GM19035 (cell line): ENCODE data around the gene DYRK3.

Experiments
- ATAC-seq: cut with Tn5 transposase; IDR thresholded peaks from one replicate; pipeline ENCODE4 v1.9.1; 2021; ENCODE audit not compliant: unreplicated experiment

DYRK3 gene

DNA sequence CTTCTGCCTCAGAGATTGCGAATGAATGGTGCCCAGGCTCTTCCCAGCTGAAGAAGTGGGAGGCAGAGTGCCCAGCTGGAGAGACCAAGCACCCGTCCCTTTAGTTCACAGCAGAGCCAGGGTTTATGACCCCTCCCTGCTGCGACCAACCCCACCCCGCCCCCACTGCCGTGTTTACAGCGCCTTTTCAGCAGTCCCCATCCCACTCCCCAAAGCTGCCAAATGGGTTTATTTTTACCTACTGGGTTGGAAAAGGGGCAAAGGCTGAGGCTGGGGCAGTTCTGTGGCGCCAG is 23.6 kb downstream of the DYRK3 start:
- no peak for ATAC-seq

DNA sequence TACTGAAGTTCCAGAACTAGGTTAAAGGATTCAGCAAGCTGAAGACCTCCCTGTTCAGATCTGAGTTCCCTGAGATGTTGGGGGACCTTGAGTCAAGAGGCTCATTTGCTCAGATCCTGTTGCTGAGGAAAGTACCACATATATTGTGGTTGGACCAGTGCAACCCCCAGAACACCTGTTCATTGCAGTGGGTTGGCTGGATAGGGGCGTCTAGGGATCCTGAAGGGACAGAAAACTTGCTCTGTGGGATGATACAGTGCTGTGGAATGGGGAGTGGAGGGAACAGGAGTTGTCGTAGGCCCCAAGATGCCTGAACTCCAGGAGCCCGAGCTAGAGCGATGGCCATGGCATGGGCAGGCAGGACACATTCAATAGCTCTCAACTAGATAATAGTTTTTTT is 24.8 kb downstream of the DYRK3 start:
- no peak for ATAC-seq

DNA sequence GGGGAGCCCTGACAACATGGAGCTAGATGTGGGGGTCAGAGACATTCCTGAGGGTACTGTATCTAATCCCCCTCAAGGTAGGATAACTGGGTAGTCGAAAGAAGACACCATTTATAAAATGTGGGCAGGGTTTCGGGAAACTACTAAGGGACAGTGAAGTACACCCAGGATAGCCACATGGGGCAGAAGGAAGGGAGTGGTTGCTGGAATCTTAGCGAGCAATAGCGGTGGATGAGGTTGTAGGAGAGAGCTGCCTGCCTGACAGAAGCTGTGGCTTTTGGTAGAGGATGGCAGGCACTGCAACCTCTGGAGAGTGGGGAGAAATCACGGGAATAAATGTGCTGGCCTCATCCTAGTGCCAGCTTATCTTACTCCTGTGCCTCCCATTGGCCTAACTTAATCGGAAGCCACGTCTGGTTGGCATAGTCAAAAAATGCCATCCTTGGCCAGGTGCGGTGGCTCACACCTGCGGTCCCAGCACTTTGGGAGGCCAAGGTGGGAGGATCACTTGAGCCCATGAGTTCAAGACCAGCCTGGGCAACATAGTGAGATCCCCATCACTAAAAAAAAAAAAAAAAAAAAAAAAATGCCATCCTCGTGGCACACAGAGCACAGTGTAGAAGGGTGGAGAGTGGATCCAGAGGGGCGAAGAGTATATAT is 26.0 kb downstream of the DYRK3 start:
- no peak for ATAC-seq

DNA sequence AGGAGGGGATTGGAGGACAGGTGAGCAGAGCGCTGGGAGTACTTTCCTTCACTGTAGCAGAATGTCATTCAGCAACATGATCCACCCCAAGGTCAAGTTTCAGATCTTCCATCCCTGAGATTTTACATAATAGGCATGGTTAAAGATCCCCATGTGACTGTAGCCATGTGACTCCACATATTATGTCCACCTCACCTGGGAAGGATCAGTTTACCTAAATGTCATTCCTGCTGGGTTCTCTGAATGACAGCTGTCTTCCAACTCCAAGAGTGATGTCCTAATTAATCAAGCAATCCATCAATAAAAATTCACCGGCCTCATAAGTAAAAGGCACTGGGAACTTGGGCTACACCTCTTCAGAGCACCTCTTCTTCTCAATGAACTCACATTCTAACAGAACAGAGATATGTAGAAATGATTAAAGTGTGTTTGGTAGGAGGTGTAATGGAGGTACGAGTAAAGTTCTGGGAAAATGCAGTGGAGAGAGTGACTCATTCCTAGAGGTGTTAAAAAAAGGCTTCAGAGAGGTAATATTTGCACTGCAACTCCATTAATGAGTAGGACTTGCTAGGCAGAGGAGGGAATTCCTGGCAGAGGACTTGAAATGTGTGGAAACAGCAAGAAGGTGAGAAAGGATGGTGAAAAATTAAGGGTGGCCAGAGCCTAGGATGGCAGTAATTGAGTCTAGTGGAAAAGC is 27.2 kb downstream of the DYRK3 start:
- no peak for ATAC-seq

DNA sequence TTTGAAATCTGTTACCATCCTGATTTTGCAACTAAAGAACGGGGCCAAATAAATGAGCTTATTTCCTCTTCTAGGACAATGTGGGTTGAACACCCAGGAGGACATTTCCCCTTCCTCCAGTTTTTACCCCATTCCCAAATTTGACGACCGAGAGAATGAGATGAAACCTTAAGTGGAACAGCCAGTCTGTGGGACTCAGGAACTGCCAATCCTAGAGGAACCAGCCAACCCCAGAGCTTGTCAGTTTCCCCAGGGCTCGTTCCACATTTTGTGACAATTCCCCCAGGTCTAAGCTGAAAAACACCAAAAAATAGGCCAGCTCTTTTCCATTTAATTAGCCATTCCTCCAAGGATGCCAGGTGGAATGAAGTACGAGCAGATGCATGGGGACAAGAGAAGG is 28.0 kb downstream of the DYRK3 start:
- ATAC-seq, result no peak

DNA sequence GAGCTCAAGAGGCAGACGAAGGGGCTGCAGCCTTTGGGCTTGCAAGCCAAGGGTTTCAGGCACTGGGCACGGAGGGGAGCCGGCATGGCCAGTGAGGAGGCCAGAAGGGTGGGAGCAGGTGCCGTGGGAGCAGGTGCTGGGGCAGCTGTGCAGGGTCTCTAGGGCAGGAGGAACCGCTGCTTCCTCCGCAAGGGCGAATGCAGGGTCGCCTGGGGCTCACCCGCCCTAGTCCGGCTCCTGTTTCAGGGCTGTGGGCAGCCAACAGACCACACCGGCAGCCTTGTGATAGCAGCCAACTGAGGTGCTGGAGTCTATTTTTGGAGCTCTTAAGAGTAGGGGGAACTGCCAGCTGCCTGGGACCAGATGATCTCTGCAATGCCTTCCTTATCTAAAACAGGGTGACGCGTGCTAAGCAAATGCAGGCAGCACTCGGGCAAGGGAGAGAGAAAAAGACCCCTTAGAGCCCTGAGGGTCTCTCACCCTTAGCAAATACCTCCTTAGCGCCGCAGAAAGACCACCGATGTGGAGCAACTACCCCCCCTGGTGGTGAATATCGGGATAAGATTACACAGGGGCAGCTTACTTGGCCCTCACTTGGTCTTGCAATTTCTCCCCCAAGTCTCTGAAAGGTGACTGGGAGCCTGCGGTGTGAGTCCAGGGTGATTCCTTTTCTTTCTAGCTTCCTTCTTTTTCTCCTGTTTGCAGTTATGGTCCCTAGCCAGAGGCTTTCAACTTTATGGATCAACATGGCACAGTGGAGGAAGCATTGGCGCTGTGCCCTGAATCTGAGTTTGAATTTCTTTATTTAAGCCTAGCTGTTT is 28.7 kb downstream of the DYRK3 start:
- peak; percentile 64 for ATAC-seq

DNA sequence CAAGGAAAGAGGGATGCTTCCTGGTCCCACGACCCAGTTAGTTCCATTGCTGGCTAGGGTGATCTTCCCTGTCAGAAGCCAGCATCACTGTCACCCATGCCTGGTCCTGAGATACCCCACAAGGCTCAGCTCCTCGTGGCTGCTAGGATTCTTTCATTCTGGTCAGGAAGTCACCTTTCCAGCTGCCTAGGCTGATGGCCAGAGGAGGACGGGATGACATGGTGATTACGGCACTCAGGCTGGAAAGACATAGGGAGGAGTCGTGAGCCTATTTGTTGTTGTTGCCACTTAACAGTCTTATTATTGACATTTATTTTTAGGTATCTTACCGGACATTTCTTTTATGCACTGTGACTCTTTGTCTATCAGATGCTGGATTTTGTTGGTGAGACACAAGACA is 29.4 kb downstream of the DYRK3 start:
- ATAC-seq, result no peak

DNA sequence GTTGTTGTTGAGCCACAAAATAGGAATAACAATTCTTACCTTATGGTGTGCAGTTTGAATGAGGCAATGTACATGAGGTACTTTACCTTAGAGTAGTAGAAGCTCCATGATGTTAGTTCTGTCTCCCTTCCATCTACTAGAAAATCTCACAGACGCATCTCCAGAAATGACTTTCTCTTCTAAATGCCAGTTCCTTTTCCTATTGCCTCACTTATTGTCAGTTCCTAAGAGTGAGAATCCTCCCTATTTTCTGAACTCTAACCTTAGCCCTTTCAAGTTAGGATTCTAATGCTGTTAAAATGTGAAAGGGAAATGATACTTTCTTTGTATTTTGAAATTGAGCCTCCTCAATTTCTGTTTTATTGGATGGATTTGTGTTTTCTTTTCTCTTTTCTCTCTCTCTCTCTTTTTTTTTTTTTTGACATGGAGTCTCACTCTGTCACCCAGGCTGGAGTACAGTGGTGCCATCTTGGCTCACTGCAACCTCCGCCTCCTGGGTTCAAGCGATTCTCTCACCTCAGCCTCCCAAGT is 30.8 kb downstream of the DYRK3 start:
- no peak for ATAC-seq

DNA sequence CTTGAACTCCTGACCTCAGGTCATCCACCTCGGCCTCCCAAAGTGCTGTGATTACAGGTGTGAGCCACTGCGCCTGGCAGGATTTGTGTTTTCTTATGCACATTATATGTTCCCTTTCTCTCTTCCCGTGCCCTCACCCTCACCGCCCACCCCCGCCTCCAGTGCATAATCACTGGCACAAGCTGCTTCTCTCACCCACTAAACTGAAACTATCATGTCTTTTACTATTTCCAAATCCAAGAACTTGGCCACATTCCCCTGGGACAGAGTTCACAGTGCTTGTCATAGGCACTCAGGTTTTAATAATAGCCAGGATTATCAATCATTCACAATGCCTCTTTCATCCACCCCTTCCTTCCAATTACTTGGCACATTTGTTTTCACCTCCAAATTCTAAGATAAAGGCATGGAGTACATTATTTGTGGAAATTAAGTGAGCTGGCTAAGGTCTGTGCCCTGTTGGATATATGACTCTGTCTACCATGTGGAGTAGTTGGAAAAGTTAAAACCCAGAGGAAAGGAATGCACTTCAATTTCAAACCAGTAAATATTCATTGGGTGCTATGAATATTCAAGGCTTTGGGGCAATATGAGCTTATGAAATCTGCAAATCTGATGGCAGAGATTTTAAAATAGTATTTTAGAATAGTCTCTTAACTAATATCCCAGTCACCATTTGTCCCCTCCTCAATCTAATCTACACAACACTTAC is 31.8 kb downstream of the DYRK3 start:
- ATAC-seq, result no peak

DNA sequence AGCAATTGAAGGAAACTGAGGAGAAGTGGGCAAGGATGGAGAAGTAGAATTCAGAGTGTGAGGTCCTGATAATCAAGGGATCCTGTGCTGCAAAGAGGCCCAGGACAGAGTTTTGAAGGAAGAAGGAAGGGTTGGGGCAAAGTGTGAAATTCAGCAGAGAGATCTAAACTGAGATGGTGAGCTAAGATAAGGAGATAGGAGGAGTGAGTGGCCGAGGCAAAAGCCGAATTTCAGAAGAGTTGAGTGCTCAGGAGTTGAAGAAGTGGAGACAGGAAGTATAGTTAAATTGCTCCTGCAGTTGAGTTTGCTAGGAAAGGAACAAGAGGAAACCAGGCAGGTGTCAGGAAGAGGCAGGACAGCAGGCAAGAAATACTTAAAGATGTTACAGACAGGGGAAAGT is 33.0 kb downstream of the DYRK3 start:
- no peak for ATAC-seq

DNA sequence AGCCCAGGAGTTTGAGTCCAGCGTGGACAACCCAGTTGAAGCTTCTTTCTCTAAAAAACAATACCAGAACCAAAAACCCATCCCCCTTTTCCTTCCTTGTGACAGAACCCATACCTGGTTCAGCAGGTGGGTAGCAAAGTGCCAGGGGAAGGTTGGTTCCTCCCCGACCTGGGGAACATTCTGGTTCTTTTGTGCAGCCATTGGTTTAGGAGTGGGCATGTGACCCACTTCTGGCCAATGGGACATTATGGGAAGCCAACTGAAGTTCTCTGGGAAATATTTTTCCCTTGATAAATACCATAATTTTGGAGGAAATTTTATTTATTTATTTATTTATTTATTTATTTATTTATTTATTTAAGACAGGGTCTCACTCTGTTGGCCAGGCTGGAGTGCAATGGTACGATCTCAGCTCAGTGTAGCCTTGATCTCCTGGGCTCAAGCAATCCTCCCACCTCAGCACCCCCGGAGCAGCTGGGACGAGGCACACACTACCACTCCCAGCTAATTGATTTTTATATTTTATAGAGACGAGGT is 33.6 kb downstream of the DYRK3 start:
- ATAC-seq, result no peak

DNA sequence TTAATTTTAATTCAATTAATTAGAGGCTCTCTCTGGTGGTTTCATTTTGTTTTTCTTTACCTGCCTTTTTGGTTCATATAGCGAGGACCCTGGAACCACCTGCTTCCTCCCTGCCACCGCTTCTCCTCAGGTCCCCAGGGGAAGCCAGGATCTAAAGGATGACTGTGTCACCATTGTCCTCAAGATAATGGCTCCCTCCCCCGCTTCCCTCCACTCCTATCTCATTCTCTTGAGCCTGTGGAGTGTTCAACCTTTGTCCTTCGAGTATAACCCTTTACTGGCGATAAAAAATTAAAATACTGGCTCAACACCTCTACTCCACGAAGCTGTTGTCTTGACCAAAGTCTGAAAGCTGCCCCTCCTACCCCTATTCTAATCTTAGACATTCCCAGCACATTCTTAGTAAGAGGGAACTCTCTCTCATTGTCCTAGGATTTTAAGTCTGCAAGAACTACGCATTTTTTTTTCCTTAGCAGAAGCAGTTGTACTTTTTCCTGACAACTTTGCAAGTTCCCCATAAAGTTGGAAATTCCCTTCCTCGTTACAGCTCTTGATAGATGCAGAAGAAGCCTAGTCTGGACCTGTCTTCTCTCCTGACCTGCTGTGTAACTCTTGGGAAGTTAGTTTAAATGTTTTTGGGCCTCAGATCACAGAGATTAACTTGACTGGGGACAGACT is 36.8 kb downstream of the DYRK3 start:
- no peak for ATAC-seq

DNA sequence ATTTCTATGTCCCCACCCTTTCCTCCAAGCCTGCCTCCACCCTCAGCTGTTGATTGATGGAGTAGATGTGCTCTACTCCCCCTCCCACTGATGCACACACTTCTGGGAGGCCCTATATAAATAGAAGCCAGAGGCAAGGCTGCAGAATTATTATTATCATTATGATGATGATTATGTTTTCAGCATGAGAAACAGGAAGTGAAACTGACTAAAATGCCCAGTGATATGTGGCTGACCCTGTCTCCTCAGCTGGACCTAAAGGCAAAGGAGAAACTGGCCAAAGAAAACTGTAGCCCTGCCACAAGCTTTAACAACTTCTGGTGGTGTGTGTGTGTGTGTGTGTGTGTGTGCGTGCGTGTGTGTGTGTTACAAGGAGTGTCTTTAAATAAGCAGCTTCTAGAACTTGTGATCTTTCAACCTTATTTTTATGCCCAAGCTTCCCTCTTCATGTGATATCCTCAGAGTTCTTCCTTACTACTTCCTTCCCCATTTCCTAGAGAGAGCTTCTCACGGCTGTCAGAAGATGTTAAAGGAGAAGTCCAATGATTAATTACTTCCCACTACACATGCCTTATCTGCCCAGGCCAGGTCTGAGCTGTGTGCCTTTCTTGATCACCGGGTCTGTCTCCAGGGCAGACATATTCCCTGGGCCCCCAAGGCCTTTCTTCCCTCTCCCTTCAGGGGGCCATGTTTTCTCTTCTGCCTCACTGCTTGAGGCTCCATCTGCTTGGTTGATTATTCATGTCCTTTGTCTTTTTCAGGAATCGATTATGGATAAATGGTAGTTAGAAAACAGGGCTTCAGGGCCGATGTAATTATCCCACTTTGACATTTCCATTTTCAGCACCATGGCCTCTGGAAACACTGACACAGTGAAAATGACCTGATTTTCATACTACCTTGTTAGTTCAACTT is 37.8 kb downstream of the DYRK3 start:
- ATAC-seq, result no peak

DNA sequence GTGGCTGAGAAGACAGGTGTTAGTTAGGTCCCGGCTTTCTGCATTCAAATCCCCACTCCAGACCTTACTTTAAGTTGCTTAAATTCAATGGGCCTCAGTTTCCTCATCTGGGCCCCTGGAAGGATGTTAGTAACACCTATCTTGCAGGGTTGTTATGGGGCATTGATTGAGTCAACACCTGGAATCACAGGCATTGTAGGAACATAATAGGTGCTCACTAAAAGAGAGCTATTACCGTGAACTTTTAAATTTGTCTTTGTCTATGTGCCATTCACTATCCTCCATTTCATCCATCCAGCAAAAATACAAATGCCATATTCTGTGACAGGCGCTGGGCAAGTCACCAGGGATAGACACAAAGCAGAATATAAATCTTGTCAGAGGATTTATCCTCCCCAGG is 38.9 kb downstream of the DYRK3 start:
- ATAC-seq, result no peak

DNA sequence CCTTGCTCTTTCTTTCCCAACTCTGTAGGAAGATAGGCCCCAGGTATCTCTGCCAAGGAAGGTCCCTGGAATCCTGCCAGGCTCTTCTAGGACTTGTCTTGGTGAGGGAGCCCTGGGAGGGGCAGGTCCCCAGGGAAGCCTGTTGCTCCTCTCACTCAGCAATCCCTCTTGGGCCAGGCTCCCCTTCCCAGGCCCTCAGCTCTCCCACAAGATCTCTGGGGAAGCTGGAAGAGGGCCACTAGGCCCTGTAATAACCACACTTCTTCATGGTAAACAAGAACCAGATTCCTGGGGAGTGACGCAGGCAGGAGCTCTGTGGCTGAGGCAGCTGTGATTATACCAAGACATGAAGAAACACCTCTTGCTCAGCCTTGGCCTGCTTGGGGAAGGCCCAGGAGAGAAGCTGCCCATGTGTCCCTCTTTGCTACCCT is 39.4 kb downstream of the DYRK3 start:
- ATAC-seq, result no peak

DNA sequence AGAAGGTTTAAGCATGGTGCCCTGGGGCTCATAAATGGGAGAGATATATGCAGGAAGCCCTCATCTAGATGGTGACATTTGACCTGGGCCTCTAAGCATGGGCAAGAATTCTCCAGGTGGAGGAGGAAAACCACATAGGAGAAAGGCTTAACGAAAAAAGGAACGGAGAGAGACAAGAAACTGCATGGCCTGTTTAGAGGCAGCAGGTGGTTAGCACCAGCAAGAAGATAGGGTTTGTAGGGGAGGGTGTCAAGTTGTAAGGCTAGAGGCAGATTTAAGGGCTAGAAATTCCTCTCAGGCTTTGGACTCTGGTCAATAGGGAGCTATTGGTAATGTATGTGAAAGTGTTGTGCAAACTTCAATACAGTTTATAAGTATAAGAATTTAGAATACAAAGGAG is 41.2 kb downstream of the DYRK3 start:
- no peak for ATAC-seq

DNA sequence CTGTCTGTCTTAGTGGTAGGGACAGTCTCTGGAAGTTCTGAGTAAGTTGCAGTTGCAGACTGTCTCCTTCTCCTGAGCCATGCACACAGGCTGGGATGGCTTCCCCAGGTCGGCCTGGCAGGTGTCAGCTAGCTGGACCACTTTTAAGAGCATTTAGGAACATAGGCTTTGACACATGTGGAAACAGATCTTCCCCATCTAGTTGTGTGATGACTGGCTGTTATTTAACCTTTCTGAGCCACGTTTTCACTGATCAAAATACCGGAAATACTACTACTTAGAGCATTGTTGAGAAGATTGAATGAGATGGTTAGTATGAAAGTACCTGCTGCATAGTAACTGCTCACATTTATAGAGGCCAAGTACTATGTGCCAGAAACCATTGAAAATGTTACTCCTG is 43.2 kb downstream of the DYRK3 start:
- no peak for ATAC-seq

DNA sequence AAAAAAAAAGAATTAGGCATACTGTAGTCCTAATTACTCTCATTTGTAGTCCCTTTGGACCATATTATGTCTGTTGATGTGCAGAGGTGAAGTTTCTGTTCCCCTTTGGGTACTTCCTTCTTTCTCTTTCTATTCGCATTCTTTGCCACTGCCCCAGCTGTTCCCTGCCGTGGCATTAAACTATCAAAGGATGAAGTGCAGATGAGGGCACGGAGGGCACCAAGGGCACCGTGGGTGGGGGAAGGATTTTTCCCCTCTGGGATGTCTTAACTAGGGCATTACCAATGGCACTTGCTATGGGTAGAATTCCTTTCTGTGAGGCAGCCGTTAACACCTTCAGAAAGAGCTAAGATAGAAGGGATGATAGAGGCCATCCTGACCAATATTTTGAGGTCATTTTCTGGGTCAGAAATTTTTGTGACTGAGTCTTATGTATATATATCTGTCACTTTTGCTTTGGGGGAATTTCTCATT is 44.4 kb downstream of the DYRK3 start:
- peak; percentile 79 for ATAC-seq

DNA sequence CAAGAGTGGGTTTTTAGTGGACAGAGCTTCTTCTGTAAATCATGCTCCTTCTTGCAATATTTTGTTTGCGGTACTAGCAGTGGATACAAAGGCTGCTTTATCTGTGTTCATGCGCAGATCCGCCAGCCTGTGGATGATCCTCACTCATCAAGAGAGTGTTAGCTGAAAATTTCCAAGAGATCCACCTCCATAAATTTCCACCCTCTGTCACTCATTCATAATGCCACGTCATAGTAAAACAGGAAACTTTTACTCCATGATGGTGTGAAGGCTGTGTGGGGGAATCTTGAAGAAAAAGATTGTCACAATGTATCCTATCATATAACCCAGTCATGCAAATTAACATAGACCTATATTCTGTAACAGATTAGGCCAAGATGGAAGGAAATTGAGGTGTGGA is 44.9 kb downstream of the DYRK3 start:
- no peak for ATAC-seq
